Muscle layer of colon (tissue), 2 donors: Measurements from ENCODE around the gene SEPTIN5.
A peak's percentile ranks its signal among the peaks of the same experiment; 100 is the strongest.

Source experiments
- H3K27ac ChIP-seq: one replicate; pipeline ENCODE4 v1.7.0; 2013; ENCODE audit warnings: low read depth, mild to moderate bottlenecking, low read length, moderate library complexity
- H3K27me3 ChIP-seq, 2 donors: one replicate each; pipeline ENCODE4 v1.7.0; 2013; ENCODE audit warnings: low read length in 2 of 2, mild to moderate bottlenecking in 2 of 2; ENCODE audit not compliant: insufficient read depth in 2 of 2, control insufficient read depth in 1 of 2
- H3K36me3 ChIP-seq: one replicate; pipeline ENCODE4 v1.7.0; 2013; ENCODE audit warnings: mild to moderate bottlenecking, low read length; ENCODE audit not compliant: insufficient read depth
- H3K4me1 ChIP-seq: one replicate; pipeline ENCODE4 v1.7.0; 2013; ENCODE audit warnings: mild to moderate bottlenecking, low read length; ENCODE audit not compliant: insufficient read depth
- H3K4me3 ChIP-seq, 2 donors: one replicate each; pipeline ENCODE4 v1.7.0; 2013; ENCODE audit warnings: low read length in 2 of 2, low read depth in 1 of 2, mild to moderate bottlenecking in 1 of 2, moderate library complexity in 1 of 2
- H3K9ac ChIP-seq: one replicate; pipeline ENCODE4 v1.7.0; 2013; ENCODE audit warnings: low read length
- H3K9me3 ChIP-seq: one replicate; pipeline ENCODE4 v1.7.0; 2013; ENCODE audit warnings: mild to moderate bottlenecking, low read length
- donor health status: abdominal sarcoma.
- donor health status: Adenocarcinoma of cecum.

The SEPTIN5 gene

DNA sequence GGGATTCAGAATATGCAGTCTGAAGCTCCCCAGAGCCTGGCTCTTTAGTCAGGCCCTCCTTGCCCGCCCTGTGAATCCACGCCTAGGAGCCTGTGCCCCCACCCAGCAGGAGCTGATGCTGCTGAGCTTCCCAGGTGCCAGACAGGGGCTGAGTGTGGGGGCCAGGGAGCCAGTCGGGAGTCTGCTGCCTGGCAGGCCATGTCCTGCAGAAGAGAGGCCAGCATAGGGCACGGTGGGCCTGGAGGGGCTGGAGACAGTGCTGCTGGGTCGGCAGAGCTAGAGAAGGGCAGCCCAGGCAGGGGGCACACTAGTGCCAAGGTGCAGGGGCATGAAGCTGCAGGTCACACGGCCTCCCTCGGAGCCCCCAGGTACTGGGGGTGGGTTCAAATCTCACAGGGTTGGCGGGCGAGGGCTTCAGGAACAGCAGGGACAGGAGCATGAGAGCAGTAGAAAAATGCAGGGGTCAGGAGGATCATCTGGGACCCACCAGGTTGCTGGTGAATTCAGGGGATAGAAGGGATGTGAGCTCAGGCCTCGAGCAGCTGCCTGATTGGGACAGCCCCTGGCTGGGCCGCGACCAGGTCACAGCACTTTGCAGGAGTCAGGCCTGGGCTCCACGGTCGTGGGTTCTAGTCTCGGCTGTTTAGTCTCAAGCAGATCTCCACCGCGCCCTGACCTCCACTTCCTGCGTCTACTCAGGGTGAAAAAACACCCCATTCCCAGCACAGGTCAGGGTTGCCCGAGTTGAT lies 4.1 kb upstream of the SEPTIN5 start:
- H3K9me3 ChIP-seq, result no peaks in the 10 kb centered on the region
- H3K9ac ChIP-seq, result no peak overlapping the region
- H3K27ac ChIP-seq, result no peak overlapping the region
- no peaks in the 10 kb centered on the region for H3K36me3 ChIP-seq
- peaks cover 4% of the 10 kb centered on the region for H3K4me1 ChIP-seq
- no peak overlapping the region for H3K4me3 ChIP-seq
- peaks cover 0 to 14% of the 10 kb centered on the region in 2 donors for H3K27me3 ChIP-seq

DNA sequence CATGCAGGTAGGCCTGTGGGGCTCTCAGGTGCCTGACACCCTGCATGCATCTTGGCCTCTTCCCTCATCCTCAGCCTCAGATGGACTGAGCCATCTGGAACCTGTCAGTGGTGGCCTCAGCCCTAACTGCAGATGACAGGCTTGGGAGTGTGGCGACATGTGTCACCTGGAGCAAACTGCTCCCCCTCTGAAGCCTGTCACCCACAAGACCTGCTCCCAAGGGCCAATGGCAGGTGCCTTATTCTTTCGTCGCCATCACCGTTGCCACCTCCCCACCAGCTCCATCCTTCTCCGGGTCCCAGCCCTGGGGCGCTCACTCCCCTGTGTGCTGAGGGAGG lies 3.6 kb upstream of the SEPTIN5 start:
- H3K27me3 ChIP-seq, result peaks cover 0 to 17% of the 10 kb centered on the region in 2 donors
- no peak overlapping the region for H3K9ac ChIP-seq
- peaks cover 5% of the 10 kb centered on the region for H3K4me1 ChIP-seq
- no peak overlapping the region for H3K27ac ChIP-seq
- no peaks in the 10 kb centered on the region for H3K36me3 ChIP-seq
- H3K4me3 ChIP-seq, result no peak overlapping the region
- H3K9me3 ChIP-seq, result no peaks in the 10 kb centered on the region

- Histone ChIP-seq H3K27me3 (peaks cover 0 to 17% of the 10 kb centered on the region in 2 donors), H3K36me3 (no peaks in the 10 kb centered on the region), H3K9me3 (no peaks in the 10 kb centered on the region), H3K9ac (no peak overlapping the region), H3K4me1 (peaks cover 9% of the 10 kb centered on the region), H3K4me3 (peak overlapping the region in 1 of 2 donors; percentile 41), H3K27ac (no peak overlapping the region)
Observed at GRCh38 chr22:19713245-19713644, 1.1 kb upstream of the SEPTIN5 start.

DNA sequence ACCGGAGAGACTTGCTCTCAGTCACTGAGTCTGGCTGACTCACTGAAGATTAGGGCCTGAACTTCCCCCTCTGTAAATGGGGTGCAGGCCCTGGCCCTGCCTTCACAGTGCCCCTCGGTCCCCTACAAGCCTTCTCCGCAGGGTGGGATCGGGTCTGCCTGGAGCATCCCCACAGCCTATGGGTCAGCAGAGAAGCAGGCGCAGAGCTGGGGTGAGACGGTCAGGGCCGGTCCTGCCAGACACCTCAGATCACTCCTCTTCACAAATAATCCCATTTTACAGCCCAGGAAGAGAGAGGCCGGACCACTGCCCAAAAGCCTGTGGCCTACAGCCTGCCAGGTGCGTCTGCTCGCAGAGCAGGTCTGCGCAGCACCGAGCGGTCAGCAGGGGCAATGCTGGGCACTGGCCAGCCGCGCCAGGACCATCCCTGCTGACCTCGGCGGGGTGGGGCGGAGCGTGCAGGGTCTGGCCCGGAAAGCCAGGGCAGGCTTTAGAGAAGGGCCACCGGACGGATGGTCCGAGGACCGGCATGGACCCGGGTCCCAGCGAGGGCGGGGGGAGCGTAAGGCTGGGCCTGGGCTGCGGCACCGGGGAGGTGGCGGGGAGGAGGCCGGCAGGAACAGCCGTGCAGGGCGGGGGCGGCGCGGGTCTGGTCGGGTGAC lies 522 bp upstream of the SEPTIN5 start:
- Histone ChIP-seq H3K4me1 (peaks cover 9% of the 10 kb centered on the region), H3K36me3 (no peaks in the 10 kb centered on the region), H3K9me3 (no peaks in the 10 kb centered on the region), H3K27me3 (peaks cover 0 to 22% of the 10 kb centered on the region in 2 donors), H3K27ac (no peak overlapping the region), H3K4me3 (peak overlapping the region; percentile 41 to 52), H3K9ac (no peak overlapping the region)

DNA sequence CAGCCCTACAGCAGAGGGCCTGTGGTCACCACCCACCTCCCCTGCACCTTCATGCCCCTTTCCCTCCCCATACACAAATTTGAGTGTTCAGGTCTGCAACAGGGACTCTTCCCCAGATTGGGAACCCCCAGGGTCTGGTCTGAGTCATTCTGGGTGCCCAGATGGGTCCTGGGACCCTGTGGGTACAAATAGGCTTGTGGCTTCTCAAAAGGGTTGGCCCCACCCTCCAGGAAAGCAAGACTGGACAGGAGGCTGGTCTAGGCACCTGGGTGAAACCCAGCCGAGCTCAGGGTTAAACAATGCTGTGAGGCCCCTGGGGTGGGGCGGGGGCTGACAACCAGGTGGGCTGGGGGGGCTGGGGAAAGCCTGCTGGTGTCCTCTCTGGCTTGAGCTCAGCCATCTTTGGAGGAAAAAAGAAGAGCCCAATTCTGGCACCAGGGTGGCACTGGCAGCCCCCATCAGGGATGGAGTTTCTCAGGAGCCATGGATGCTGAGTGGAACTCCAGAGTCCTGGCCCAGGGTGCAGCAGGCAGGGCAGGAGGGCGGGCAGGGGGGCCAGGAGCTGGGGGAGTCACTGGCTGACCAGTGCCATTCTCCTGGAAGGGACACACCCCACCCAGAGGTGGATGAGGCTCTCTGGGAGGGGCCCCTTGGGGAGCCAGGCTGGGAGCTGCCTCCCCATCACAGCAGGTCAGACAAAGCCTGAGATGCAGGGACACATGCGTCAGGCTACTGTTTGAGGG lies 1.1 kb downstream of the SEPTIN5 start:
- H3K9me3 ChIP-seq, result no peaks in the 10 kb centered on the region
- H3K27me3 ChIP-seq, result peaks cover 0 to 28% of the 10 kb centered on the region in 2 donors
- H3K9ac ChIP-seq, result no peak overlapping the region
- H3K27ac ChIP-seq, result no peak overlapping the region
- H3K4me1 ChIP-seq, result peaks cover 15% of the 10 kb centered on the region
- H3K36me3 ChIP-seq, result no peaks in the 10 kb centered on the region
- peak overlapping the region; percentile 41 to 58 for H3K4me3 ChIP-seq

- peaks cover 15% of the 10 kb centered on the region for H3K4me1 ChIP-seq
- no peak overlapping the region for H3K9ac ChIP-seq
- no peaks in the 10 kb centered on the region for H3K36me3 ChIP-seq
- H3K4me3 ChIP-seq, result no peak overlapping the region
- H3K27ac ChIP-seq, result no peak overlapping the region
- peaks cover 0 to 28% of the 10 kb centered on the region in 2 donors for H3K27me3 ChIP-seq
- H3K9me3 ChIP-seq, result no peaks in the 10 kb centered on the region
Observed at GRCh38 chr22:19716041-19716828, 1.9 kb downstream of the SEPTIN5 start.

DNA sequence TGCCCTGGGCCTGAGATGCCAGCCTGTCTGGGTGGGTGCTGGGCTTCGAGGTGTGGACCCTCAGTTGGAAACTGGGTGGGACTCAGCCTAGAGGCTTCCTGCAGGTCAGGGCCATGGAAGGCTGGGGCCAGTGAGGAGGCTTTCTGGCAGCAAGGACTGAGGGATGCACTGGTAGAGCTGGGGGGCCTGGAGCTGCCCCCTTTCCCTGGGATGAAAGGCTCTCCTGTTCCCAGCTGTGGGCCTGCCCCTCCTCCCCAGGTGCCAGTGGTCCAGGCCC lies 2.5 kb downstream of the SEPTIN5 start:
- H3K4me1 ChIP-seq, result peaks cover 15% of the 10 kb centered on the region
- H3K9ac ChIP-seq, result no peak overlapping the region
- peaks cover 0 to 28% of the 10 kb centered on the region in 2 donors for H3K27me3 ChIP-seq
- no peaks in the 10 kb centered on the region for H3K36me3 ChIP-seq
- H3K27ac ChIP-seq, result no peak overlapping the region
- H3K9me3 ChIP-seq, result no peaks in the 10 kb centered on the region
- no peak overlapping the region for H3K4me3 ChIP-seq

DNA sequence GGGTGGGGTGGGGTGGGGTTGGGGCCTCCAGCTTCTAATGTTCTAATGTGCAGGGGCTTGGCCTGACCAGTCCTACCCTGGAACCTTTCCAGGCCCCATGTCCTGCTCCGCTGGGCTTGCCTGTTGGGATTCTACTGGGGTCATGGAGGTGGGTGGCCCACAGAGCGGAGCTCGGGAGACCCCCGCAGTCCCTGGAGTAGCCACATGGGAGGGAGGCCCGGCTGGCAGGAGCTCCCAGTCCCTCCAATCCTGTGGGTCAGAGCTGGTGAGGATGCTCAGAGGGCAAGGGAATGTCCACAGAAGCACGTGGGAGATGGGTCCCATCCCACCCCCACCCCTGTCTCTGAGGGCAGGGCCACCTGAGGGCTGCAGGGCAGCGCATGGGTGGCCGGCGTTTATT lies 2.9 kb downstream of the SEPTIN5 start:
- Histone ChIP-seq H3K27me3 (peaks cover 0 to 28% of the 10 kb centered on the region in 2 donors), H3K4me1 (peaks cover 15% of the 10 kb centered on the region), H3K36me3 (no peaks in the 10 kb centered on the region), H3K9me3 (no peaks in the 10 kb centered on the region), H3K4me3 (no peak overlapping the region), H3K27ac (no peak overlapping the region), H3K9ac (no peak overlapping the region)

GRCh38 chr22:19717691-19718455 lies 3.6 kb downstream of the SEPTIN5 start:
- Histone ChIP-seq H3K27me3 (peaks cover 0 to 34% of the 10 kb centered on the region in 2 donors), H3K9ac (no peak overlapping the region)

DNA sequence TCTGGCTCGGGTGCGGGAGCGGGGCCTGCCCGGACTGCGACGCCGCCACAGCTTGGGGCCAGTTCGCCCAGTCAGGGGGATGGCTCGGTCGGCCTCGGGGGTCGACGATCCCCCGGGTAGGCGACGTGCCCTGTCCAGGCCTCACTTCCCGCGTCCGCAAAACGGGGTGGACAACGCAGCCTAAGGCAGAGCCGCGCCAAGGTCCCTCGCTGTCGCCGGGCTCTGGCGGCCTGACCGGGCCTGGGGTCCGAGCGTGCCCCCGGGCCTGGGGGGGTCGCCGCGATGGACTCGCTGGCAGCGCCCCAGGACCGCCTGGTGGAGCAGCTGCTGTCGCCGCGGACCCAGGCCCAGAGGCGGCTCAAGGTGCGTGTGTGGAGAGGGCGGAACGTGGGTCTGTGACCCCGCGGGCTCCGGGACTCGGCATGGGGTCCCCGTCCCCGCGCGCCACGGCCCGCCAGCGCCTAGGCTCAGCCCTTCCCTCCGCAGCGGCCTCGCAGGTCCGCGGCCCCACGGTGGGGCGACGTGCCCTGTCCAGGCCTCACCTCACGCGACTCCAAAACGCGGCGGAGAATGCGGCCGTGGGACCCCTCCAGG lies 4.2 kb downstream of the SEPTIN5 start:
- H3K36me3 ChIP-seq, result no peaks in the 10 kb centered on the region
- peaks cover 0 to 34% of the 10 kb centered on the region in 2 donors for H3K27me3 ChIP-seq
- H3K9me3 ChIP-seq, result no peaks in the 10 kb centered on the region
- H3K4me3 ChIP-seq, result peak overlapping the region; percentile 50 to 61
- H3K9ac ChIP-seq, result no peak overlapping the region
- no peak overlapping the region for H3K27ac ChIP-seq
- H3K4me1 ChIP-seq, result peaks cover 15% of the 10 kb centered on the region

More at GRCh38 chr22:19717691-19718455, 3.6 kb downstream of the SEPTIN5 start:
- peaks cover 15% of the 10 kb centered on the region for H3K4me1 ChIP-seq
- H3K36me3 ChIP-seq, result no peaks in the 10 kb centered on the region
- H3K9me3 ChIP-seq, result no peaks in the 10 kb centered on the region
- no peak overlapping the region for H3K27ac ChIP-seq
- peak overlapping the region; percentile 50 to 61 for H3K4me3 ChIP-seq
